ENCODE measurements around the gene DEFB132.
"Not testable (repeated sequence)": the region's sequence is repeated elsewhere in the genome, so short reads cannot be mapped to it uniquely, and the experiment has no call there.

The DEFB132 gene

GRCh38 chr20:257419-257818 lies at the start of gene DEFB132:
DEFB132 (plus strand) TSS chr20:257724; CDS start chr20:257779, 55 bp downstream.
- no peak for DNase-seq

GRCh38 chr20:208942-209566 lies 48.5 kb upstream of the DEFB132 start:
- no peak for DNase-seq

- no peak for DNase-seq
Measured at GRCh38 chr20:210809-211502, 46.6 kb upstream of the DEFB132 start.

- no peak for DNase-seq
Measured at GRCh38 chr20:214383-214782, 43.1 kb upstream of the DEFB132 start.

GRCh38 chr20:215796-216195 lies 41.7 kb upstream of the DEFB132 start:
- no peak for DNase-seq

GRCh38 chr20:217266-217665 lies 40.3 kb upstream of the DEFB132 start:
- no peak for DNase-seq

- DNase-seq = no peak
Measured at GRCh38 chr20:219290-220115, 38.0 kb upstream of the DEFB132 start.

GRCh38 chr20:221258-221830 lies 36.2 kb upstream of the DEFB132 start:
- DNase-seq = no peak

GRCh38 chr20:225879-226278 lies 31.6 kb upstream of the DEFB132 start:
- DNase-seq = not testable (repeated sequence)

- no peak for DNase-seq
Measured at GRCh38 chr20:226958-227357, 30.6 kb upstream of the DEFB132 start, which contains the start of gene DEFB129. DEFB129 (plus strand) TSS chr20:227258; CDS start chr20:227289, 31 bp downstream.

- no peak for DNase-seq
Measured at GRCh38 chr20:227439-228105, 30.0 kb upstream of the DEFB132 start.

- no peak for DNase-seq
Measured at GRCh38 chr20:235891-236290, 21.6 kb upstream of the DEFB132 start.

GRCh38 chr20:237489-237888 lies 20.0 kb upstream of the DEFB132 start:
- peak in 1 of 2 donors; percentile 3 for DNase-seq

- DNase-seq = no peak
Measured at GRCh38 chr20:237929-238328, 19.6 kb upstream of the DEFB132 start.

GRCh38 chr20:242905-243304 lies 14.6 kb upstream of the DEFB132 start:
- no peak for DNase-seq

GRCh38 chr20:251354-251753 lies 6.2 kb upstream of the DEFB132 start:
- DNase-seq = no peak

- DNase-seq = no peak
Measured at GRCh38 chr20:252801-253200, 4.7 kb upstream of the DEFB132 start.

- DNase-seq = not testable (repeated sequence)
Measured at GRCh38 chr20:253447-253846, 4.1 kb upstream of the DEFB132 start.

- no peak for DNase-seq
Measured at GRCh38 chr20:258269-258858, 840 bp downstream of the DEFB132 start.

- no peak for DNase-seq
Measured at GRCh38 chr20:258963-259362, 1.4 kb downstream of the DEFB132 start.

- DNase-seq = no peak
Measured at GRCh38 chr20:259981-260380, 2.5 kb downstream of the DEFB132 start.

GRCh38 chr20:263701-264100 lies 6.2 kb downstream of the DEFB132 start:
- DNase-seq = no peak
